IMR-90 (cell line): ENCODE results near the gene NPAS2. TPM values are rescaled to one million over a fixed set of nuclear protein-coding genes. Genes with fewer than 3 reads are reported as not detected.

Source experiments
- ATAC-seq: fragments of 200-7000 bp; cut with Tn5 transposase; 2 replicates; pipeline ENCODE4 v1.9.1; 2020; ENCODE audit warnings: low read depth, mild to moderate bottlenecking, moderate library complexity
- BruUV-seq: library from RNA; stranded (reverse); fragments of 400-500 nt; replicated peaks from 2 replicates; lab custom pipeline; 2021; lab: Mats Ljungman, UMichigan
- CTCF ChIA-PET: fragments of 300-600 bp; formaldehyde crosslinking; extraction: SDS; loops from one replicate; lab custom pipeline; 2021; ENCODE audit warnings: antibody characterized with exemption; lab: Yijun Ruan, JAX
- POLR2A ChIA-PET: fragments of 300-600 bp; sonication (Branson Sonifier 250); formaldehyde crosslinking; loops from one replicate; lab custom pipeline; 2022; ENCODE audit warnings: antibody characterized with exemption; ENCODE audit not compliant: unreplicated experiment; lab: Charles Lee
- DNase-seq: peaks from one replicate; pipeline ENCODE4 v3.0.0; 2013
- H2AFZ ChIP-seq: replicated peaks from 2 replicates; pipeline ENCODE3; 2013; ENCODE audit warnings: low read length, mild to moderate bottlenecking; ENCODE audit not compliant: poor library complexity
- H2AK5ac ChIP-seq: 2 replicates; pipeline ENCODE4 v1.6.1; 2013; ENCODE audit warnings: low read depth, low read length, inconsistent platforms
- H2AK9ac ChIP-seq: replicated peaks from 2 replicates; pipeline ENCODE3; 2013; ENCODE audit warnings: mild to moderate bottlenecking, low read depth, low read length, moderate library complexity; ENCODE audit not compliant: poor library complexity
- H2BK120ac ChIP-seq: 2 replicates; pipeline ENCODE4 v1.6.1; 2013; ENCODE audit warnings: low read depth, low read length, inconsistent platforms
- H2BK15ac ChIP-seq: 3 replicates; pipeline ENCODE4 v1.6.1; 2013; ENCODE audit warnings: low read depth, low read length, inconsistent platforms
- H2BK20ac ChIP-seq: 2 replicates; pipeline ENCODE4 v1.6.1; 2013; ENCODE audit warnings: low read depth, mild to moderate bottlenecking, inconsistent platforms, low read length, moderate library complexity
- H2BK5ac ChIP-seq: 2 replicates; pipeline ENCODE4 v1.6.1; 2013; ENCODE audit warnings: mild to moderate bottlenecking, low read depth, low read length, inconsistent platforms; ENCODE audit not compliant: poor library complexity, severe bottlenecking
- H3K14ac ChIP-seq: replicated peaks from 2 replicates; pipeline ENCODE4 v1.6.1; 2013; ENCODE audit warnings: low read depth, low read length, inconsistent platforms
- H3K18ac ChIP-seq: 2 replicates; pipeline ENCODE4 v1.6.1; 2013; ENCODE audit warnings: low read depth, low read length, control low read depth
- H3K23ac ChIP-seq: 2 replicates; pipeline ENCODE4 v1.6.1; 2013; ENCODE audit warnings: low read depth, low read length, inconsistent platforms
- H3K27ac ChIP-seq: 2 replicates; pipeline ENCODE4 v1.5.1; 2013; ENCODE audit warnings: mild to moderate bottlenecking, control low read depth, low read length; ENCODE audit not compliant: insufficient read depth
- H3K27me3 ChIP-seq: 2 replicates; pipeline ENCODE4 v1.6.1; 2013; ENCODE audit warnings: low read length; ENCODE audit not compliant: control insufficient read depth, insufficient read depth
- H3K36me3 ChIP-seq: 2 replicates; pipeline ENCODE4 v1.6.1; 2013; ENCODE audit warnings: low read length, mixed read lengths; ENCODE audit not compliant: control insufficient read depth, insufficient read depth
- H3K4ac ChIP-seq: 2 replicates; pipeline ENCODE4 v1.6.1; 2013; ENCODE audit warnings: low read depth, low read length, inconsistent platforms
- H3K4me1 ChIP-seq: 2 replicates; pipeline ENCODE4 v1.6.1; 2013; ENCODE audit warnings: low read length, mixed read lengths; ENCODE audit not compliant: control insufficient read depth, insufficient read depth
- H3K4me2 ChIP-seq: 2 replicates; pipeline ENCODE4 v1.6.1; 2013; ENCODE audit warnings: low read depth, mild to moderate bottlenecking, control low read depth, low read length, moderate library complexity
- H3K4me3 ChIP-seq: 2 replicates; pipeline ENCODE4 v1.5.1; 2013; ENCODE audit warnings: low read depth, mild to moderate bottlenecking, control low read depth, low read length, moderate library complexity; ENCODE audit not compliant: insufficient read depth
- H3K56ac ChIP-seq: 2 replicates; pipeline ENCODE4 v1.6.1; 2013; ENCODE audit warnings: low read length, inconsistent platforms; ENCODE audit not compliant: insufficient read depth; ENCODE audit errors: extremely low read depth
- H3K79me1 ChIP-seq, 2 experiments: 2 replicates each; pipeline ENCODE4 v1.6.1; 2013; ENCODE audit warnings: low read length in 2 of 2, inconsistent platforms in 1 of 2, low read depth in 1 of 2
- H3K9ac ChIP-seq: 2 replicates; pipeline ENCODE4 v1.6.1; 2013; ENCODE audit warnings: low read depth, low read length, control low read depth
- H3K9me1 ChIP-seq: 2 replicates; pipeline ENCODE4 v1.6.1; 2013; ENCODE audit warnings: low read length, inconsistent platforms; ENCODE audit not compliant: insufficient read depth
- H3K9me3 ChIP-seq: 2 replicates; pipeline ENCODE4 v1.6.1; 2013; ENCODE audit warnings: low read length; ENCODE audit not compliant: control insufficient read depth, insufficient read depth
- H4K20me1 ChIP-seq: 2 replicates; pipeline ENCODE4 v1.6.1; 2013; ENCODE audit warnings: low read length, inconsistent platforms; ENCODE audit not compliant: insufficient read depth
- H4K5ac ChIP-seq: 2 replicates; pipeline ENCODE4 v1.6.1; 2013; ENCODE audit warnings: mild to moderate bottlenecking, low read depth, low read length, control low read depth
- H4K8ac ChIP-seq, 2 experiments: 2 replicates each; pipeline ENCODE4 v1.6.1; 2013; ENCODE audit warnings: low read depth in 2 of 2, low read length in 2 of 2, control low read depth in 1 of 2, inconsistent platforms in 1 of 2
- H4K91ac ChIP-seq: 2 replicates; pipeline ENCODE4 v1.6.1; 2013; ENCODE audit warnings: low read depth, low read length, inconsistent platforms; ENCODE audit not compliant: insufficient read depth
- CHD1 ChIP-seq: IDR thresholded peaks from 2 replicates; pipeline ENCODE4 v1.6.1; 2012; ENCODE audit warnings: low read depth, low read length, improper control_type of control experiment
- ELK1 ChIP-seq: fragments of 150-350 bp; IDR thresholded peaks from 2 replicates; pipeline ENCODE4 v1.6.1; 2016; ENCODE audit warnings: low read depth, mild to moderate bottlenecking, low read length, moderate library complexity, borderline replicate concordance
- FOS ChIP-seq: fragments of 150-350 bp; IDR thresholded peaks from 2 replicates; pipeline ENCODE4 v1.6.1; 2016; ENCODE audit warnings: low read depth, low read length
- MAZ ChIP-seq: IDR thresholded peaks from 2 replicates; pipeline ENCODE4 v1.6.1; 2012; ENCODE audit warnings: low read depth, mild to moderate bottlenecking, low read length, improper control_type of control experiment, moderate library complexity, borderline replicate concordance
- MXI1 ChIP-seq: IDR thresholded peaks from 2 replicates; pipeline ENCODE4 v1.6.1; 2012; ENCODE audit warnings: low read depth, mild to moderate bottlenecking, low read length, moderate library complexity, borderline replicate concordance
- NFE2L2 ChIP-seq: fragments of 150-350 bp; IDR thresholded peaks from 2 replicates; pipeline ENCODE4 v1.6.1; 2016; ENCODE audit warnings: low read depth, mild to moderate bottlenecking, low read length
- POLR2A ChIP-seq: IDR thresholded peaks from 2 replicates; pipeline ENCODE4 v1.6.1; 2012; ENCODE audit warnings: mild to moderate bottlenecking, low read depth, low read length
- RAD21 ChIP-seq: IDR thresholded peaks from 2 replicates; pipeline ENCODE4 v1.6.1; 2012; ENCODE audit warnings: low read length, improper control_type of control experiment
- RFX5 ChIP-seq: IDR thresholded peaks from 2 replicates; pipeline ENCODE4 v1.8.0; 2012; ENCODE audit warnings: low read depth, mild to moderate bottlenecking, low read length, moderate library complexity
- WGBS, 2 experiments: methylation state at CpG; one replicate each; pipeline versions ENCODE4 v1.1.5 to v1.1.7; 2013; ENCODE audit warnings: missing lambda C conversion rate in 2 of 2; ENCODE audit not compliant: insufficient read length in 1 of 2; ENCODE audit errors: extremely low coverage in 2 of 2; 5-methylcytosine and 5-hydroxymethylcytosine counted together
- dilution Hi-C: fragments of 300-500 bp; cut with HindIII; formaldehyde crosslinking; loops from one replicate; pipeline ENCODE4 v1.14.3; 2018; ENCODE audit warnings: low sequenced_read_pairs; ENCODE audit not compliant: unreplicated experiment
- in situ Hi-C: fragments of 300-500 bp; cut with MboI; formaldehyde crosslinking; loops from 3 replicates; pipeline ENCODE4 v1.14.3; 2019; ENCODE audit warnings: low sequenced_read_pairs, inconsistent platforms, mixed read lengths
- intact Hi-C: fragments of 100-400 bp; cut with micrococcal nuclease; formaldehyde crosslinking; loops from 2 replicates; pipeline ENCODE4 v1.10.0; 2022
- polyA plus RNA-seq, 3 experiments: library from polyadenylated mRNA; depleted of rRNA; stranded (reverse); fragments of >200 nt; gene quantifications; 2 replicates each; pipeline ENCODE4 v1.2.3, GENCODE V29; 2012; ENCODE audit warnings: low replicate concordance in 1 of 3
- total RNA-seq: library from RNA; depleted of rRNA; stranded (reverse); fragments of >200 nt; gene quantifications from 2 replicates; pipeline ENCODE4 v1.2.3, GENCODE V29; 2012
- TF ChIP-seq, protein P1 (sequence below): fragments of 150-350 bp; IDR thresholded peaks from 2 replicates; pipeline ENCODE4 v1.6.1; 2017; ENCODE audit warnings: mild to moderate bottlenecking, antibody characterized with exemption, low read length, low read depth

NPAS2 gene
- total and polyA plus RNA-seq, 2 of the 4 experiments (the other 2 are of a cell fraction) = 5.2 to 14.8 TPM

DNA sequence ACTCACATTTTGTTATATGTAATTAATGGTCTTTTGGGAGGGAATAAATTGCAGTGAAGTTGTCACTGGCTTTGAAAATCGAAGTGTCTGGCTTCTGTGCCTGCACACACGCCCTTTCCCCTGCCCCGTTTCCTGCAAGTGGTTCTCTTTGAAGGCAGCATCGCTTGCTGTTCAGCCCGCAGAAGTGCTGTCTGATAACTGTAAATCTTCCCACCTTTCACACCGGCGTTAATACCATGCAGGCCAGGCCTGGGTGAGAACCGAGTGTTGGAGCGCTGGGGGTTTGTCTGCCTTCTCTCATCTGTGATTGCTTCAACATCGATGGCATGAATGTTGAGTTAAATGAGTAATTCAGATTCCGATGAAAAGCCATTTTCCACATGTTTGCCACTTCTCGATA lies 144.3 kb downstream of the NPAS2 start:
- Histone ChIP-seq H3K27ac (no peak overlapping the region), H3K4me2 (no peak overlapping the region), H2BK20ac (no peak overlapping the region), H2AK9ac (no peak overlapping the region), H4K20me1 (no peaks in the 10 kb centered on the region), H2BK15ac (no peak overlapping the region), H3K14ac (no peak overlapping the region), H3K27me3 (no peaks in the 10 kb centered on the region), H2BK120ac (no peak overlapping the region), H4K8ac (no peak overlapping the region), H3K18ac (no peak overlapping the region), H3K9me1 (peaks cover 13% of the 10 kb centered on the region), H2AK5ac (no peak overlapping the region), H3K79me1 (no peaks in the 10 kb centered on the region), H3K36me3 (peaks cover 10% of the 10 kb centered on the region), H2AFZ (no peak overlapping the region), H2BK5ac (no peak overlapping the region), H3K9me3 (peaks cover 2% of the 10 kb centered on the region; the same call in 1 of the 2 replicates), H3K4me3 (no peak overlapping the region), H3K9ac (no peak overlapping the region), H3K56ac (no peak overlapping the region), H4K5ac (no peak overlapping the region), H3K4ac (no peak overlapping the region), H4K91ac (no peak overlapping the region), H3K4me1 (peaks cover 5% of the 10 kb centered on the region), H3K23ac (no peak overlapping the region)
- WGBS, 2 experiments = 92% methylated on average over 6 of the region's 12 CpGs; no CpG with 5 or more reads in 1 of the 2 experiments
- POLR2A ChIA-PET = interaction anchor here (0.6 kb wide), 1 partner anchor 44 kb away, joined by 3 read pairs; no protein-coding TSS in a partner anchor
- CTCF ChIA-PET = no interaction called here
- dilution Hi-C loops (no loop called here), intact Hi-C loops (no loop called here), in situ Hi-C loops (no loop called here)
- no peak for DNase-seq
- ATAC-seq = no peak
- TF ChIP-seq POLR2A (no peak), ELK1 (no peak), RAD21 (no peak), MAZ (no peak), FOS (no peak), CHD1 (no peak), NFE2L2 (no peak), RFX5 (no peak), MXI1 (no peak)
- TF ChIP-seq, protein P1, sequence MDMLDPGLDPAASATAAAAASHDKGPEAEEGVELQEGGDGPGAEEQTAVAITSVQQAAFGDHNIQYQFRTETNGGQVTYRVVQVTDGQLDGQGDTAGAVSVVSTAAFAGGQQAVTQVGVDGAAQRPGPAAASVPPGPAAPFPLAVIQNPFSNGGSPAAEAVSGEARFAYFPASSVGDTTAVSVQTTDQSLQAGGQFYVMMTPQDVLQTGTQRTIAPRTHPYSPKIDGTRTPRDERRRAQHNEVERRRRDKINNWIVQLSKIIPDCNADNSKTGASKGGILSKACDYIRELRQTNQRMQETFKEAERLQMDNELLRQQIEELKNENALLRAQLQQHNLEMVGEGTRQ = no peak
- BruUV-seq = no TSS peak
